HepG2 (cell line): ENCODE data around the gene MRPL37.

ENCODE experiments used
- AHR ChIP-seq: IDR thresholded peaks from 2 replicates; pipeline ENCODE4 v1.6.1; 2018; ENCODE audit warnings: missing genetic modification reagents, missing compliant biosample characterization
- CTCF ChIP-seq: sonication (generic); formaldehyde crosslinking; IDR thresholded peaks from 2 replicates; pipeline ENCODE4 v1.5.0; 2020; ENCODE audit warnings: mild to moderate bottlenecking, missing genetic modification reagents, moderate library complexity
- DRAP1 ChIP-seq: IDR thresholded peaks from 2 replicates; pipeline ENCODE4 v1.6.1; 2016; ENCODE audit warnings: missing genetic modification reagents, missing compliant biosample characterization
- GTF2F1 ChIP-seq: fragments of 150-350 bp; IDR thresholded peaks from 2 replicates; pipeline ENCODE4 v1.6.1; 2014; ENCODE audit warnings: low read length
- NFYB ChIP-seq: sonication (generic); formaldehyde crosslinking; IDR thresholded peaks from 2 replicates; pipeline ENCODE4 v1.4.0; 2020; ENCODE audit warnings: missing genetic modification reagents
- RAD21 ChIP-seq: fragments of 450-650 bp; formaldehyde crosslinking; IDR thresholded peaks from 2 replicates; pipeline ENCODE4 v1.5.0; 2020; ENCODE audit warnings: mild to moderate bottlenecking
- RFX1 ChIP-seq: fragments of 450-650 bp; IDR thresholded peaks from 2 replicates; pipeline ENCODE4 v1.6.1; 2017
- ZBTB8A ChIP-seq: sonication (generic); formaldehyde crosslinking; IDR thresholded peaks from 2 replicates; pipeline ENCODE4 v1.4.0; 2020; ENCODE audit warnings: mild to moderate bottlenecking, low read depth, missing genetic modification reagents, borderline replicate concordance
- ZSCAN5A ChIP-seq: sonication (generic); formaldehyde crosslinking; IDR thresholded peaks from 2 replicates; pipeline ENCODE4 v1.8.0; 2022; ENCODE audit warnings: mild to moderate bottlenecking, missing genetic modification reagents, borderline replicate concordance

GRCh38 chr1:54239631-54240031, 39.7 kb downstream of the MRPL37 start:
- TF ChIP-seq ZBTB8A (no peak), ZSCAN5A (CRISPR knock-in tag) (no peak), GTF2F1 (no peak), DRAP1 (CRISPR knock-in tag) (no peak), RAD21 (CRISPR knock-in tag) (no peak), NFYB (CRISPR knock-in tag) (no peak), RFX1 (no peak), CTCF (CRISPR knock-in tag) (no peak), AHR (no peak)
